OCI-LY7 (cell line): ENCODE results near the gene MAP3K2. TPM values are rescaled to one million over a fixed set of nuclear protein-coding genes. Genes with fewer than 3 reads are reported as not detected.

Experiments used
- BruUV-seq: library from RNA; stranded (reverse); fragments of 400-500 nt; replicated peaks from 2 replicates; lab custom pipeline; 2021; lab: Mats Ljungman, UMichigan
- CTCF ChIA-PET: fragments of 300-600 bp; sonication (Branson Sonifier 250); formaldehyde crosslinking; loops from one replicate; lab custom pipeline; 2022; ENCODE audit warnings: antibody characterized with exemption; ENCODE audit not compliant: unreplicated experiment; lab: Charles Lee
- POLR2A ChIA-PET: fragments of 300-600 bp; sonication (Branson Sonifier 250); formaldehyde crosslinking; loops from one replicate; lab custom pipeline; 2022; ENCODE audit warnings: antibody characterized with exemption; lab: Charles Lee
- DNase-seq: peaks from one replicate; pipeline ENCODE4 v3.0.0-alpha.2; 2015; ENCODE audit warnings: low spot score
- H2AFZ ChIP-seq: fragments of 200-600 bp; sonication (generic), shearing (Covaris generic); 2 replicates; pipeline ENCODE4 v1.6.1; 2014; ENCODE audit warnings: mild to moderate bottlenecking, antibody characterized with exemption, low read length, moderate library complexity
- H3K27ac ChIP-seq: fragments of 200-600 bp; sonication (generic); 2 replicates; pipeline ENCODE4 v1.5.1; 2014; ENCODE audit warnings: mixed run types, low read depth, mild to moderate bottlenecking, moderate library complexity, low read length, inconsistent platforms; ENCODE audit not compliant: poor library complexity, severe bottlenecking
- H3K36me3 ChIP-seq: fragments of 200-600 bp; sonication (generic); 2 replicates; pipeline ENCODE4 v1.6.1; 2014; ENCODE audit warnings: mild to moderate bottlenecking, antibody characterized with exemption, low read length, moderate library complexity, mixed read lengths; ENCODE audit not compliant: insufficient read depth
- H3K4me1 ChIP-seq: fragments of 200-600 bp; sonication (generic); 2 replicates; pipeline ENCODE4 v1.5.1; 2014; ENCODE audit warnings: mild to moderate bottlenecking, low read length; ENCODE audit not compliant: insufficient read depth, poor library complexity, severe bottlenecking
- H3K4me2 ChIP-seq: fragments of 200-600 bp; sonication (generic); 2 replicates; pipeline ENCODE4 v1.6.1; 2014; ENCODE audit warnings: mild to moderate bottlenecking, low read length
- H3K4me3 ChIP-seq: fragments of 200-600 bp; sonication (generic); 2 replicates; pipeline ENCODE4 v1.5.1; 2014; ENCODE audit warnings: mild to moderate bottlenecking, low read depth, low read length; ENCODE audit not compliant: poor library complexity, severe bottlenecking
- H3K79me2 ChIP-seq: fragments of 200-600 bp; sonication (generic); 2 replicates; pipeline ENCODE4 v1.6.1; 2016; ENCODE audit warnings: low read depth, mild to moderate bottlenecking, low read length, moderate library complexity, mixed read lengths; ENCODE audit not compliant: insufficient read depth
- H3K9me2 ChIP-seq: fragments of 200-600 bp; sonication (generic); 2 replicates; pipeline ENCODE4 v1.6.1; 2016; ENCODE audit warnings: mild to moderate bottlenecking, low read length, mixed read lengths; ENCODE audit not compliant: insufficient read depth
- H3K9me3 ChIP-seq: fragments of 200-600 bp; sonication (generic); 2 replicates; pipeline ENCODE4 v1.6.1; 2014; ENCODE audit warnings: mild to moderate bottlenecking, mixed run types, low read length, mixed read lengths
- H4K20me1 ChIP-seq: fragments of 200-600 bp; sonication (generic); 2 replicates; pipeline ENCODE4 v1.6.1; 2014; ENCODE audit warnings: mild to moderate bottlenecking, antibody characterized with exemption, low read length, moderate library complexity, mixed read lengths; ENCODE audit not compliant: insufficient read depth
- EZH2phosphoT487 ChIP-seq: fragments of 200-600 bp; sonication (generic); IDR thresholded peaks from 2 replicates; pipeline ENCODE4 v1.6.1; 2018; ENCODE audit warnings: low read depth, borderline replicate concordance, mild to moderate bottlenecking, mixed run types, antibody characterized with exemption, low read length, moderate library complexity, mixed read lengths
- intact Hi-C: fragments of 100-400 bp; cut with micrococcal nuclease; formaldehyde crosslinking; loops from one replicate; pipeline ENCODE4 v1.10.0; 2022; ENCODE audit not compliant: unreplicated experiment
- total RNA-seq, 2 experiments: library from RNA; depleted of rRNA in 1 of 2; stranded (reverse); fragments of >200 nt in 1 of 2; shearing (Covaris generic) in 1 of 2; gene quantifications; 2 replicates each; pipeline ENCODE4 v1.2.3, GENCODE V29; 2014 to 2022
- TF ChIP-seq, protein P1 (sequence below): fragments of 200-600 bp; sonication (generic); conservative IDR thresholded peaks from 2 replicates; pipeline ENCODE4 v1.5.1; 2014; ENCODE audit warnings: mild to moderate bottlenecking, antibody characterized with exemption, low read length, moderate library complexity, mixed read lengths

Gene MAP3K2
- total RNA-seq, 2 experiments from 2014 or later = 33.2 to 52.5 TPM

- no peak for DNase-seq
- H3K27ac ChIP-seq = no peak overlapping the region
- TF ChIP-seq EZH2phosphoT487 = no peak
- TF ChIP-seq, protein P1, sequence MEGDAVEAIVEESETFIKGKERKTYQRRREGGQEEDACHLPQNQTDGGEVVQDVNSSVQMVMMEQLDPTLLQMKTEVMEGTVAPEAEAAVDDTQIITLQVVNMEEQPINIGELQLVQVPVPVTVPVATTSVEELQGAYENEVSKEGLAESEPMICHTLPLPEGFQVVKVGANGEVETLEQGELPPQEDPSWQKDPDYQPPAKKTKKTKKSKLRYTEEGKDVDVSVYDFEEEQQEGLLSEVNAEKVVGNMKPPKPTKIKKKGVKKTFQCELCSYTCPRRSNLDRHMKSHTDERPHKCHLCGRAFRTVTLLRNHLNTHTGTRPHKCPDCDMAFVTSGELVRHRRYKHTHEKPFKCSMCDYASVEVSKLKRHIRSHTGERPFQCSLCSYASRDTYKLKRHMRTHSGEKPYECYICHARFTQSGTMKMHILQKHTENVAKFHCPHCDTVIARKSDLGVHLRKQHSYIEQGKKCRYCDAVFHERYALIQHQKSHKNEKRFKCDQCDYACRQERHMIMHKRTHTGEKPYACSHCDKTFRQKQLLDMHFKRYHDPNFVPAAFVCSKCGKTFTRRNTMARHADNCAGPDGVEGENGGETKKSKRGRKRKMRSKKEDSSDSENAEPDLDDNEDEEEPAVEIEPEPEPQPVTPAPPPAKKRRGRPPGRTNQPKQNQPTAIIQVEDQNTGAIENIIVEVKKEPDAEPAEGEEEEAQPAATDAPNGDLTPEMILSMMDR = no peak
- BruUV-seq = no TSS peak
- intact Hi-C loops = no loop called here
- H3K9me3 ChIP-seq = peaks cover 54% of the 10 kb centered on the region
- peaks cover 54% of the 10 kb centered on the region for H3K36me3 ChIP-seq
- peaks cover 14% of the 10 kb centered on the region; the same call in 1 of the 2 replicates for H4K20me1 ChIP-seq
- peaks cover 98% of the 10 kb centered on the region for H3K79me2 ChIP-seq
- H3K9me2 ChIP-seq = no peaks in the 10 kb centered on the region
- POLR2A ChIA-PET = interaction anchor here (0.7 to 3.1 kb wide), 2 partner anchors 12 to 91 kb away, joined by 3 to 13 read pairs; no protein-coding TSS in a partner anchor
- no peaks in the 10 kb centered on the region for H3K4me1 ChIP-seq
- CTCF ChIA-PET = no interaction called here
- no peak overlapping the region for H2AFZ ChIP-seq
- H3K4me3 ChIP-seq = no peak overlapping the region
- H3K4me2 ChIP-seq = no peak overlapping the region
Observed at GRCh38 chr2:127377262-127377661, 10.5 kb downstream of the MAP3K2 start.

DNA sequence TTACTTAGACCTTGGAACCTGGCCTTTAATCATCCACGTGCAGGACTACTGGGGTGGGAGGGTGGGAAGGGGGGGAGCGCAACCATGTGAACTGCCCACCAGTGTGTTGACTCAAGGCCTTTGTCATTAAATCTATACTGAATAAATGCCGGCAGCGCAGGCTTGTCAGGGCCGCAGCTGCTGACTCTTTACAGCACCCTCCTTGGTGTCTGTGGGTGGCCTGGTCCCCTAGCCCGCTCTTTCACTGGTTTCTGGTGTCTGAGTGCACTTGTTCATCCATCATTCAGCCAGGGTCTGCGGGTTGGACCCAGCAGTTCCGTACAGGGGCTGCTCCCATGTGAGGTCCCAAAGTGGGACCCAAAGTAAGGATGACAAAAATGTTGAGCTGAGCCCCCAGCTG is 11.5 kb downstream of the MAP3K2 start:
- no peak overlapping the region for H2AFZ ChIP-seq

More for the DNA sequence above, 11.5 kb downstream of the MAP3K2 start:
- no peak overlapping the region for H3K4me3 ChIP-seq
- intact Hi-C loops = no loop called here
- peaks cover 49% of the 10 kb centered on the region for H3K36me3 ChIP-seq
- H3K4me2 ChIP-seq = no peak overlapping the region
- H3K79me2 ChIP-seq = peaks cover 98% of the 10 kb centered on the region
- CTCF ChIA-PET = no interaction called here
- H3K9me3 ChIP-seq = peaks cover 53% of the 10 kb centered on the region
- no peak overlapping the region for H3K27ac ChIP-seq
- peaks cover 8% of the 10 kb centered on the region; the same call in 1 of the 2 replicates for H4K20me1 ChIP-seq
- H3K4me1 ChIP-seq = no peaks in the 10 kb centered on the region
- TF ChIP-seq, protein P1 = no peak
- TF ChIP-seq EZH2phosphoT487 = no peak
- BruUV-seq = no TSS peak
- DNase-seq = no peak
- H3K9me2 ChIP-seq = no peaks in the 10 kb centered on the region
- POLR2A ChIA-PET = no interaction called here
